HEK293 (cell line): ENCODE data around the gene PSMD13.

Source experiments
- CTCF ChIA-PET: fragments of 350-600 bp; formaldehyde crosslinking; extraction: SDS; loops from one replicate; lab custom pipeline; 2021; ENCODE audit warnings: antibody characterized with exemption; lab: Yijun Ruan, JAX
- POLR2A ChIA-PET: fragments of 300-600 bp; formaldehyde crosslinking; extraction: SDS; loops from one replicate; lab custom pipeline; 2020; ENCODE audit warnings: antibody characterized with exemption, inconsistent platforms; lab: Yijun Ruan, JAX
- H3K27ac ChIP-seq: fragments of 200-500 bp; sonication (Bioruptor generic); 2 replicates; pipeline ENCODE4 v1.5.1; 2014; ENCODE audit warnings: low read depth, low read length, control low read depth, inconsistent platforms; ENCODE audit errors: extremely low read depth
- H3K36me3 ChIP-seq, 2 experiments: fragments of 200-500 bp in 1 of 2; sonication (Bioruptor generic) in 1 of 2; 1 replicate in 1 of 2; 2 replicates in 1 of 2; pipeline ENCODE4 v1.5.1; 2014 to 2017; ENCODE audit warnings: inconsistent platforms in 2 of 2, low read length in 2 of 2; ENCODE audit not compliant: control insufficient read depth in 2 of 2, insufficient read depth in 1 of 2
- H3K4me1 ChIP-seq: fragments of 200-500 bp; sonication (Bioruptor generic); 2 replicates; pipeline ENCODE4 v1.5.1; 2014; ENCODE audit warnings: mild to moderate bottlenecking, low read length, inconsistent platforms; ENCODE audit not compliant: control insufficient read depth, insufficient read depth
- H3K4me3 ChIP-seq: 2 replicates; pipeline ENCODE4 v1.5.1; 2011; ENCODE audit warnings: low read depth, mild to moderate bottlenecking, control low read depth, low read length, moderate library complexity
- H3K9me3 ChIP-seq: fragments of 200-500 bp; sonication (Bioruptor generic); 2 replicates; pipeline ENCODE4 v1.5.1; 2014; ENCODE audit warnings: low read depth, low read length, inconsistent platforms; ENCODE audit not compliant: control insufficient read depth, insufficient read depth
- FEZF1 ChIP-seq: fragments of 450-650 bp; formaldehyde crosslinking; IDR thresholded peaks from 2 replicates; pipeline ENCODE4 v1.5.1; 2016; ENCODE audit warnings: missing biosample characterization, missing genetic modification characterization
- GLIS1 ChIP-seq: fragments of 450-650 bp; formaldehyde crosslinking; IDR thresholded peaks from 2 replicates; pipeline ENCODE4 v1.5.1; 2016; ENCODE audit warnings: missing biosample characterization, missing genetic modification characterization
- PRDM4 ChIP-seq: fragments of 450-650 bp; formaldehyde crosslinking; IDR thresholded peaks from 2 replicates; pipeline ENCODE4 v1.5.1; 2017; ENCODE audit warnings: missing biosample characterization, missing genetic modification characterization
- ZFP41 ChIP-seq: fragments of 450-650 bp; formaldehyde crosslinking; IDR thresholded peaks from 2 replicates; pipeline ENCODE4 v1.5.1; 2016; ENCODE audit warnings: missing biosample characterization, missing genetic modification characterization, borderline replicate concordance
- ZIC2 ChIP-seq: fragments of 450-650 bp; formaldehyde crosslinking; IDR thresholded peaks from 2 replicates; pipeline ENCODE4 v1.5.1; 2016; ENCODE audit warnings: missing biosample characterization, missing genetic modification characterization
- ZNF10 ChIP-seq: fragments of 450-650 bp; formaldehyde crosslinking; IDR thresholded peaks from 2 replicates; pipeline ENCODE4 v1.5.1; 2017; ENCODE audit warnings: missing biosample characterization, missing genetic modification characterization
- ZNF366 ChIP-seq: fragments of 450-650 bp; formaldehyde crosslinking; conservative IDR thresholded peaks from 2 replicates; pipeline ENCODE4 v1.5.1; 2016; ENCODE audit warnings: missing biosample characterization, missing genetic modification characterization
- ZNF677 ChIP-seq: fragments of 450-650 bp; IDR thresholded peaks from 2 replicates; pipeline ENCODE4 v1.5.0; 2018; ENCODE audit warnings: missing biosample characterization, mild to moderate bottlenecking, missing genetic modification characterization, moderate library complexity
- ZNF776 ChIP-seq: fragments of 450-650 bp; formaldehyde crosslinking; IDR thresholded peaks from 2 replicates; pipeline ENCODE4 v1.5.0; 2017; ENCODE audit warnings: missing biosample characterization, missing genetic modification characterization, borderline replicate concordance
- TF ChIP-seq, protein P1 (sequence below): fragments of 450-650 bp; formaldehyde crosslinking; IDR thresholded peaks from 2 replicates; pipeline ENCODE4 v1.5.1; 2017; ENCODE audit warnings: missing biosample characterization, missing genetic modification characterization
- TF ChIP-seq, protein P2 (sequence below): fragments of 450-650 bp; formaldehyde crosslinking; IDR thresholded peaks from 2 replicates; pipeline ENCODE4 v1.5.1; 2016; ENCODE audit warnings: missing biosample characterization, missing genetic modification characterization

PSMD13 gene

GRCh38 chr11:209275-210121 is 27.3 kb upstream of the PSMD13 start:
- POLR2A ChIA-PET: interaction anchor here (1.0 to 1.1 kb wide), 2 partner anchors 8 to 26 kb away, joined by 3 to 4 read pairs; no protein-coding TSS in a partner anchor
- Histone ChIP-seq H3K27ac (peak overlapping the region; percentile 4; the same call in 1 of the 2 replicates), H3K4me1 (no peaks in the 10 kb centered on the region), H3K4me3 (peak overlapping the region; percentile 83)
- no peak for TF ChIP-seq ZNF10 (tag by site-specific recombination)
- TF ChIP-seq ZIC2 (tag by site-specific recombination): no peak
- no peak for TF ChIP-seq PRDM4
- TF ChIP-seq, protein P1, sequence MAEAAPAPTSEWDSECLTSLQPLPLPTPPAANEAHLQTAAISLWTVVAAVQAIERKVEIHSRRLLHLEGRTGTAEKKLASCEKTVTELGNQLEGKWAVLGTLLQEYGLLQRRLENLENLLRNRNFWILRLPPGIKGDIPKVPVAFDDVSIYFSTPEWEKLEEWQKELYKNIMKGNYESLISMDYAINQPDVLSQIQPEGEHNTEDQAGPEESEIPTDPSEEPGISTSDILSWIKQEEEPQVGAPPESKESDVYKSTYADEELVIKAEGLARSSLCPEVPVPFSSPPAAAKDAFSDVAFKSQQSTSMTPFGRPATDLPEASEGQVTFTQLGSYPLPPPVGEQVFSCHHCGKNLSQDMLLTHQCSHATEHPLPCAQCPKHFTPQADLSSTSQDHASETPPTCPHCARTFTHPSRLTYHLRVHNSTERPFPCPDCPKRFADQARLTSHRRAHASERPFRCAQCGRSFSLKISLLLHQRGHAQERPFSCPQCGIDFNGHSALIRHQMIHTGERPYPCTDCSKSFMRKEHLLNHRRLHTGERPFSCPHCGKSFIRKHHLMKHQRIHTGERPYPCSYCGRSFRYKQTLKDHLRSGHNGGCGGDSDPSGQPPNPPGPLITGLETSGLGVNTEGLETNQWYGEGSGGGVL (tag by site-specific recombination): no peak
- TF ChIP-seq FEZF1 (tag by site-specific recombination): no peak
- no peak for TF ChIP-seq ZFP41 (tag by site-specific recombination)
- TF ChIP-seq, protein P2, sequence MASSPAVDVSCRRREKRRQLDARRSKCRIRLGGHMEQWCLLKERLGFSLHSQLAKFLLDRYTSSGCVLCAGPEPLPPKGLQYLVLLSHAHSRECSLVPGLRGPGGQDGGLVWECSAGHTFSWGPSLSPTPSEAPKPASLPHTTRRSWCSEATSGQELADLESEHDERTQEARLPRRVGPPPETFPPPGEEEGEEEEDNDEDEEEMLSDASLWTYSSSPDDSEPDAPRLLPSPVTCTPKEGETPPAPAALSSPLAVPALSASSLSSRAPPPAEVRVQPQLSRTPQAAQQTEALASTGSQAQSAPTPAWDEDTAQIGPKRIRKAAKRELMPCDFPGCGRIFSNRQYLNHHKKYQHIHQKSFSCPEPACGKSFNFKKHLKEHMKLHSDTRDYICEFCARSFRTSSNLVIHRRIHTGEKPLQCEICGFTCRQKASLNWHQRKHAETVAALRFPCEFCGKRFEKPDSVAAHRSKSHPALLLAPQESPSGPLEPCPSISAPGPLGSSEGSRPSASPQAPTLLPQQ: no peak
- no peak for TF ChIP-seq ZNF366 (tag by site-specific recombination)
- TF ChIP-seq, all 188 proteins: peak for 0
- Histone ChIP-seq H3K9me3 (no peaks in the 10 kb centered on the region), H3K36me3 (peaks cover 0 to 70% of the 10 kb centered on the region in 2 experiments; a peak in 1 of 3 replicates)
- CTCF ChIA-PET: interaction anchor here (0.6 to 1.3 kb wide), 3 partner anchors 20 to 49 kb away, joined by 4 to 9 read pairs (median 5); no protein-coding TSS in a partner anchor

GRCh38 chr11:210122-210802 is 26.5 kb upstream of the PSMD13 start:
- ChIA-PET POLR2A (interaction anchor here (1.0 kb wide), 1 partner anchor 9 kb away, joined by 3 read pairs; no protein-coding TSS in a partner anchor), CTCF (interaction anchor here (1.3 kb wide), 1 partner anchor 19 kb away, joined by 4 read pairs; no protein-coding TSS in a partner anchor)
- H3K9me3 ChIP-seq: no peaks in the 10 kb centered on the region
- H3K36me3 ChIP-seq: peaks cover 0 to 70% of the 10 kb centered on the region in 2 experiments; a peak in 1 of 3 replicates
- TF ChIP-seq GLIS1: peak; percentile 85
- TF ChIP-seq ZNF677 (tag by site-specific recombination): no peak
- TF ChIP-seq ZNF10 (tag by site-specific recombination): peak; percentile 76
- no peaks in the 10 kb centered on the region for H3K4me1 ChIP-seq
- peak overlapping the region; percentile 83 for H3K4me3 ChIP-seq
- no peak overlapping the region for H3K27ac ChIP-seq

GRCh38 chr11:210803-211180 is 26.0 kb upstream of the PSMD13 start:
- no peak for TF ChIP-seq ZNF776 (tag by site-specific recombination)
- no peak for TF ChIP-seq ZNF366 (tag by site-specific recombination)
- CTCF ChIA-PET: no interaction called here
- no peak overlapping the region for H3K4me3 ChIP-seq

More at GRCh38 chr11:210803-211180, 26.0 kb upstream of the PSMD13 start:
- no peak overlapping the region for H3K27ac ChIP-seq
- POLR2A ChIA-PET: interaction anchor here (1.0 kb wide), 1 partner anchor 9 kb away, joined by 3 read pairs; no protein-coding TSS in a partner anchor
- H3K9me3 ChIP-seq: no peaks in the 10 kb centered on the region
- no peaks in the 10 kb centered on the region for H3K4me1 ChIP-seq
- H3K36me3 ChIP-seq: peaks cover 0 to 70% of the 10 kb centered on the region in 2 experiments; a peak in 1 of 3 replicates
